H1 (cell line): ENCODE data around the gene LPP. TPM values are rescaled to one million over a fixed set of nuclear protein-coding genes. Genes with fewer than 3 reads are reported as not detected.

Experiments used
- CTCF ChIA-PET: fragments of 300-600 bp; sonication (Branson Sonifier 250); formaldehyde crosslinking; loops from one replicate; lab custom pipeline; 2021; ENCODE audit not compliant: partially characterized antibody; lab: Charles Lee
- POLR2A ChIA-PET: fragments of 300-600 bp; sonication (Branson Sonifier 250); formaldehyde crosslinking; loops from one replicate; lab custom pipeline; 2021; ENCODE audit warnings: inconsistent platforms; ENCODE audit not compliant: partially characterized antibody; lab: Charles Lee
- DNase-seq, 2 experiments: peaks; one replicate each; pipeline versions ENCODE4 v3.0.0 to v3.0.0-alpha.2; 2010 to 2022; ENCODE audit warnings: low spot score in 2 of 2, low read depth in 1 of 2, mixed read lengths in 1 of 2
- FAIRE-seq: peaks from 2 replicates; lab custom pipeline; 2011; peaks lifted over from hg19 to GRCh38; lab: Jason Lieb, UNC
- H2AFZ ChIP-seq: 2 replicates; pipeline ENCODE4 v1.8.1; 2012; ENCODE audit warnings: low read length, inconsistent platforms
- H2AK5ac ChIP-seq: 2 replicates; pipeline ENCODE4 v1.6.1; 2013; ENCODE audit warnings: low read depth, low read length
- H2BK120ac ChIP-seq: replicated peaks from 2 replicates; pipeline ENCODE3; 2013; ENCODE audit warnings: low read depth, low read length, inconsistent platforms
- H2BK12ac ChIP-seq: 2 replicates; pipeline ENCODE4 v1.6.1; 2013; ENCODE audit warnings: low read depth, low read length
- H2BK15ac ChIP-seq: 2 replicates; pipeline ENCODE4 v1.6.1; 2013; ENCODE audit warnings: low read length
- H2BK20ac ChIP-seq: 2 replicates; pipeline ENCODE4 v1.6.1; 2013; ENCODE audit warnings: low read length
- H2BK5ac ChIP-seq: 2 replicates; pipeline ENCODE4 v1.6.1; 2013; ENCODE audit warnings: low read depth, low read length
- H3K14ac ChIP-seq: 2 replicates; pipeline ENCODE4 v1.6.1; 2013; ENCODE audit warnings: inconsistent platforms; ENCODE audit not compliant: insufficient read length
- H3K18ac ChIP-seq: 2 replicates; pipeline ENCODE4 v1.6.1; 2013; ENCODE audit warnings: low read length; ENCODE audit errors: extremely low read depth
- H3K23ac ChIP-seq: 2 replicates; pipeline ENCODE4 v1.6.1; 2013; ENCODE audit warnings: inconsistent platforms; ENCODE audit not compliant: insufficient read length
- H3K23me2 ChIP-seq: 2 replicates; pipeline ENCODE4 v1.6.1; 2013; ENCODE audit warnings: low read depth, low read length
- H3K27ac ChIP-seq: 2 replicates; pipeline ENCODE4 v1.6.1; 2011; ENCODE audit warnings: low read depth, low read length, inconsistent platforms
- H3K27me3 ChIP-seq, 4 experiments: replicated peaks in 1 of 4; 1 replicate in 1 of 4; 2 replicates in 3 of 4; pipeline versions ENCODE4 v1.6.1 to v1.8.1; 2011 to 2013; ENCODE audit warnings: low read length in 3 of 4, mild to moderate bottlenecking in 3 of 4, inconsistent platforms in 2 of 4, mixed read lengths in 2 of 4, moderate library complexity in 1 of 4; ENCODE audit not compliant: control insufficient read depth in 3 of 4, insufficient read depth in 3 of 4; ENCODE audit errors: extremely low read depth in 1 of 4
- H3K36me3 ChIP-seq, 4 experiments: 2 replicates each; pipeline versions ENCODE4 v1.6.1 to v1.8.1; 2011 to 2013; ENCODE audit warnings: mild to moderate bottlenecking in 4 of 4, low read length in 3 of 4, moderate library complexity in 2 of 4, control low read depth in 1 of 4, inconsistent platforms in 1 of 4; ENCODE audit not compliant: insufficient read depth in 4 of 4, control insufficient read depth in 2 of 4
- H3K4ac ChIP-seq: replicated peaks from 2 replicates; pipeline ENCODE3; 2013; ENCODE audit warnings: low read length, low read depth, mixed read lengths, inconsistent platforms; ENCODE audit not compliant: insufficient read length
- H3K4me1 ChIP-seq, 4 experiments: replicated peaks in 1 of 4; 1 replicate in 1 of 4; 2 replicates in 3 of 4; pipeline versions ENCODE4 v1.6.1 to v1.8.1; 2011 to 2013; ENCODE audit warnings: low read length in 3 of 4, inconsistent platforms in 2 of 4, mixed read lengths in 1 of 4; ENCODE audit not compliant: insufficient read depth in 4 of 4, control insufficient read depth in 3 of 4
- H3K4me2 ChIP-seq, 2 experiments: 2 replicates each; pipeline versions ENCODE4 v1.6.1 to v1.8.1; 2011 to 2013; ENCODE audit warnings: low read depth in 2 of 2, low read length in 2 of 2, control low read depth in 1 of 2, inconsistent platforms in 1 of 2, mild to moderate bottlenecking in 1 of 2; ENCODE audit not compliant: insufficient read depth in 1 of 2
- H3K4me3 ChIP-seq, 4 experiments: fragments of 200-600, 300-600 bp in 1 of 4; sonication (generic), shearing (Covaris generic), sonication (Bioruptor Twin) in 1 of 4; 2 replicates each; pipeline versions ENCODE4 v1.5.1 to v1.8.1; 2011 to 2016; ENCODE audit warnings: low read length in 4 of 4, low read depth in 3 of 4, control low read depth in 2 of 4, inconsistent platforms in 2 of 4, mild to moderate bottlenecking in 2 of 4, mixed read lengths in 1 of 4, moderate library complexity in 1 of 4; ENCODE audit not compliant: insufficient read depth in 2 of 4; ENCODE audit errors: extremely low read depth in 1 of 4
- H3K56ac ChIP-seq: replicated peaks from 2 replicates; pipeline ENCODE3; 2013; ENCODE audit warnings: low read depth, mild to moderate bottlenecking, mixed read lengths, low read length, inconsistent platforms; ENCODE audit not compliant: insufficient read length
- H3K79me1 ChIP-seq: 2 replicates; pipeline ENCODE4 v1.6.1; 2013; ENCODE audit warnings: low read depth, low read length, control low read depth
- H3K79me2 ChIP-seq, 2 experiments: 2 replicates each; pipeline versions ENCODE4 v1.6.1 to v1.8.1; 2012 to 2013; ENCODE audit warnings: low read length in 2 of 2, mild to moderate bottlenecking in 2 of 2, inconsistent platforms in 1 of 2; ENCODE audit not compliant: insufficient read depth in 2 of 2, control insufficient read depth in 1 of 2
- H3K9ac ChIP-seq, 4 experiments: replicated peaks in 1 of 4; 1 replicate in 1 of 4; 2 replicates in 3 of 4; pipeline versions ENCODE4 v1.6.1 to v1.8.1; 2011 to 2013; ENCODE audit warnings: low read depth in 3 of 4, low read length in 3 of 4, control low read depth in 2 of 4, mild to moderate bottlenecking in 2 of 4, moderate library complexity in 2 of 4, inconsistent platforms in 1 of 4; ENCODE audit errors: extremely low read depth in 1 of 4
- H3K9me3 ChIP-seq, 2 experiments: 2 replicates each; pipeline versions ENCODE4 v1.6.1 to v1.8.1; 2012 to 2013; ENCODE audit warnings: mild to moderate bottlenecking in 2 of 2, moderate library complexity in 2 of 2, control low read depth in 1 of 2, inconsistent platforms in 1 of 2, low read depth in 1 of 2, low read length in 1 of 2, mixed read lengths in 1 of 2; ENCODE audit not compliant: insufficient read depth in 2 of 2
- H4K20me1 ChIP-seq, 2 experiments: replicated peaks in 1 of 2; 2 replicates each; pipeline versions ENCODE3 to v1.8.1; 2011 to 2013; ENCODE audit warnings: inconsistent platforms in 2 of 2, low read length in 2 of 2, mild to moderate bottlenecking in 1 of 2; ENCODE audit not compliant: insufficient read depth in 2 of 2, control insufficient read depth in 1 of 2
- H4K5ac ChIP-seq: 2 replicates; pipeline ENCODE4 v1.6.1; 2013; ENCODE audit warnings: low read length, low read depth, mixed read lengths, inconsistent platforms; ENCODE audit not compliant: insufficient read length
- H4K8ac ChIP-seq: 2 replicates; pipeline ENCODE4 v1.8.0; 2013; ENCODE audit warnings: mild to moderate bottlenecking, moderate library complexity, low read length, inconsistent platforms; ENCODE audit not compliant: insufficient read depth; ENCODE audit errors: extremely low read depth
- H4K91ac ChIP-seq: replicated peaks from 2 replicates; pipeline ENCODE3; 2013; ENCODE audit warnings: low read length, mixed read lengths, inconsistent platforms; ENCODE audit not compliant: insufficient read length
- ATF3 ChIP-seq: IDR thresholded peaks from 2 replicates; pipeline ENCODE4 v1.6.1; 2011; ENCODE audit warnings: low read depth, mild to moderate bottlenecking, low read length; ENCODE audit not compliant: insufficient read depth
- CTCF ChIP-seq, 3 experiments: IDR thresholded peaks; 1 replicate in 2 of 3; 2 replicates in 1 of 3; pipeline versions ENCODE4 v1.5.1 to v1.6.1; 2011; ENCODE audit warnings: low read length in 3 of 3, mild to moderate bottlenecking in 3 of 3, inconsistent platforms in 2 of 3, low read depth in 1 of 3, moderate library complexity in 1 of 3; ENCODE audit not compliant: insufficient read depth in 1 of 3; ENCODE audit errors: control extremely low read depth in 1 of 3
- JUN ChIP-seq: IDR thresholded peaks from 2 replicates; pipeline ENCODE4 v1.6.1; 2011; ENCODE audit warnings: low read depth, mild to moderate bottlenecking, improper control_type of control experiment, low read length
- RAD21 ChIP-seq, 2 experiments: IDR thresholded peaks in 1 of 2; conservative IDR thresholded peaks in 1 of 2; 2 replicates each; pipeline ENCODE4 v1.6.1; 2011; ENCODE audit warnings: low read depth in 2 of 2, low read length in 2 of 2, improper control_type of control experiment in 1 of 2, inconsistent platforms in 1 of 2, mild to moderate bottlenecking in 1 of 2, moderate library complexity in 1 of 2
- TBP ChIP-seq: IDR thresholded peaks from 2 replicates; pipeline ENCODE4 v1.6.1; 2011; ENCODE audit warnings: low read depth, low read length, improper control_type of control experiment
- YY1 ChIP-seq: IDR thresholded peaks from 2 replicates; pipeline ENCODE4 v1.6.1; 2011; ENCODE audit warnings: low read depth, mild to moderate bottlenecking, low read length
- WGBS, 2 experiments: shearing (Covaris generic) in 1 of 2; methylation state at CpG; one replicate each; pipeline versions ENCODE4 v1.1.6 to v1.1.7; 2013 to 2015; ENCODE audit warnings: low lambda C conversion rate in 2 of 2, mixed read lengths in 2 of 2, inconsistent platforms in 1 of 2, low coverage in 1 of 2, missing lambda C conversion rate in 1 of 2; ENCODE audit not compliant: insufficient replicate concordance in 2 of 2, insufficient coverage in 1 of 2, insufficient read length in 1 of 2; ENCODE audit errors: extremely low coverage in 1 of 2, missing lambda C conversion rate in 1 of 2; 5-methylcytosine and 5-hydroxymethylcytosine counted together
- polyA plus RNA-seq, 7 experiments: library from polyadenylated mRNA; depleted of rRNA in 3 of 7; stranded (reverse) in 5 of 7; unstranded in 2 of 7; fragments of >200 nt in 5 of 7; fragments of 200-250 nt in 2 of 7; gene quantifications; 1 replicate in 5 of 7; 2 replicates in 1 of 7; 4 replicates in 1 of 7; pipeline versions ENCODE4 v1.2.1 to v1.2.3, GENCODE V29; 2011 to 2013; ENCODE audit warnings: missing spikeins in 2 of 7, mixed read lengths in 2 of 7
- total RNA-seq: library from RNA; stranded (reverse); fragmentation: NEBNext Ultra II Directional; extraction: Animal tissue kit (Norgen Biotek cat#: 25700); gene quantifications from 2 replicates; pipeline ENCODE4 v1.2.1, GENCODE V29; 2021

LPP gene
- total and polyA plus RNA-seq, 2 of the 8 experiments (the other 6 are each of a cell fraction or from before 2014, with no cell fraction given), result 10.0 to 53.3 TPM

- H3K9ac ChIP-seq, result no peak overlapping the region
- H2AFZ ChIP-seq, result no peak overlapping the region
- H3K56ac ChIP-seq, result no peak overlapping the region
These were observed 431.2 kb downstream of the LPP start for GRCh38 chr3:188584958-188585689.

More at GRCh38 chr3:188584958-188585689, 431.2 kb downstream of the LPP start:
- Histone ChIP-seq H3K4me2 (no peak overlapping the region), H2BK12ac (no peak overlapping the region), H3K79me1 (no peaks in the 10 kb centered on the region), H3K18ac (no peak overlapping the region), H3K27me3 (no peaks in the 10 kb centered on the region), H3K4me3 (no peak overlapping the region), H4K20me1 (no peaks in the 10 kb centered on the region), H3K36me3 (no peaks in the 10 kb centered on the region), H3K27ac (no peak overlapping the region), H4K5ac (no peak overlapping the region), H3K23me2 (no peaks in the 10 kb centered on the region; the same call in 1 of the 2 replicates), H2BK15ac (no peak overlapping the region), H3K23ac (no peak overlapping the region), H4K8ac (no peak overlapping the region), H4K91ac (no peak overlapping the region), H3K4ac (no peak overlapping the region), H2AK5ac (no peak overlapping the region), H3K4me1 (peaks cover 0 to 5% (median under 1%) of the 10 kb centered on the region in 4 experiments; a peak in 1 of 7 replicates), H3K9me3 (no peaks in the 10 kb centered on the region), H2BK5ac (no peak overlapping the region), H3K14ac (no peak overlapping the region), H2BK20ac (no peak overlapping the region), H2BK120ac (no peak overlapping the region), H3K79me2 (no peaks in the 10 kb centered on the region)
- TF ChIP-seq YY1 (no peak), JUN (no peak), ATF3 (no peak), RAD21 (IDR thresholded peaks at IDR 0.05 in 1 of 2, conservative IDR thresholded peaks at IDR 0.05 in 1 of 2; ENCODE audit: low read depth in 2 of 2, low read length in 2 of 2) (peak; percentile 28 to 31; a peak in 2 of 4 replicates), CTCF (IDR thresholded peaks at IDR 0.05; ENCODE audit: control extremely low read depth in 1 of 3, insufficient read depth in 1 of 3, low read depth in 1 of 3, low read length in 3 of 3) (peak in 1 of 3 experiments; percentile 23; a peak in 1 of 4 replicates), TBP (no peak)
- 73% methylated on average over 4 of the region's 4 CpGs; no CpG with 5 or more reads in 1 of the 2 experiments for WGBS, 2 experiments
- DNase-seq (no peak), FAIRE-seq (no peak)
- CTCF ChIA-PET, result interaction anchor here (0.6 to 2.9 kb wide), 7 partner anchors 9 to 847 kb away, joined by 3 to 17 read pairs (median 3); no protein-coding TSS in a partner anchor
- POLR2A ChIA-PET, result interaction anchor here (1.1 to 1.4 kb wide), 2 partner anchors 13 to 60 kb away, joined by 3 read pairs; no protein-coding TSS in a partner anchor
